ENCODE data around the gene MYO3B. TPM values are rescaled to one million over a fixed set of nuclear protein-coding genes. Genes with fewer than 3 reads are reported as not detected.

Gene MYO3B
- polyA plus RNA-seq, 2 of the 4 experiments (the other 2 are of a cell fraction) = 0.01 TPM; not detected in 1

DNA sequence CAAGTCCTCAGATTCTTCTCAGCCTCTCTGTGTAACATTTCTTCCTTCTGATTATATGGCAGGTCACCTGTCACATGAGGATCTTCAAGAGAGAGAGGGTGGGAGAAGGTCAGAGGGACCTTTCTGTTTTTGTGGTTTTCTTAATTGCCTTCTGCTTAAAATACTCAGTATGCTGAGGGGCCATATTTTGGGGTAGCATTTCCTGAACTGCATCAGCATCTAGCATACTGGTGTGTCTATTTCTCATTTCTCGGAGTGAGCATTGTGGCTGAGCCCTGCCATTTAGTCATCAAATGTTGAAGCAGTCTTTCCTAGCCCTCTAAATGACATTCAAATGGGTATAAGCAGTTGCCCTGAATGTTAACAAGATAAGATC, 162.7 kb downstream of the MYO3B start:
- Histone ChIP-seq H3K27ac (no peak overlapping the region), H3K4me3 (no peak overlapping the region), H3K4me1 (no peaks in the 10 kb centered on the region), H3K9me3 (no peaks in the 10 kb centered on the region), H3K4me2 (no peak overlapping the region)
- ATAC-seq (no peak), DNase-seq (ENCODE audit: low read depth in 1 of 2, low spot score in 1 of 2) (no peak), FAIRE-seq (no peak)
- no peak for TF ChIP-seq JUNB (IDR thresholded peaks at IDR 0.05)
- no peak for TF ChIP-seq EP300 (IDR thresholded peaks at IDR 0.05)
- no peak for TF ChIP-seq HOXB13 (CRISPR knock-in tag; IDR thresholded peaks at IDR 0.05; ENCODE audit: low read depth)
- TF ChIP-seq, protein P1, sequence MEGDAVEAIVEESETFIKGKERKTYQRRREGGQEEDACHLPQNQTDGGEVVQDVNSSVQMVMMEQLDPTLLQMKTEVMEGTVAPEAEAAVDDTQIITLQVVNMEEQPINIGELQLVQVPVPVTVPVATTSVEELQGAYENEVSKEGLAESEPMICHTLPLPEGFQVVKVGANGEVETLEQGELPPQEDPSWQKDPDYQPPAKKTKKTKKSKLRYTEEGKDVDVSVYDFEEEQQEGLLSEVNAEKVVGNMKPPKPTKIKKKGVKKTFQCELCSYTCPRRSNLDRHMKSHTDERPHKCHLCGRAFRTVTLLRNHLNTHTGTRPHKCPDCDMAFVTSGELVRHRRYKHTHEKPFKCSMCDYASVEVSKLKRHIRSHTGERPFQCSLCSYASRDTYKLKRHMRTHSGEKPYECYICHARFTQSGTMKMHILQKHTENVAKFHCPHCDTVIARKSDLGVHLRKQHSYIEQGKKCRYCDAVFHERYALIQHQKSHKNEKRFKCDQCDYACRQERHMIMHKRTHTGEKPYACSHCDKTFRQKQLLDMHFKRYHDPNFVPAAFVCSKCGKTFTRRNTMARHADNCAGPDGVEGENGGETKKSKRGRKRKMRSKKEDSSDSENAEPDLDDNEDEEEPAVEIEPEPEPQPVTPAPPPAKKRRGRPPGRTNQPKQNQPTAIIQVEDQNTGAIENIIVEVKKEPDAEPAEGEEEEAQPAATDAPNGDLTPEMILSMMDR (IDR thresholded peaks at IDR 0.05) = no peak
- no peak for TF ChIP-seq TP53 (CRISPR knock-in tag; IDR thresholded peaks at IDR 0.05)
- TF ChIP-seq FOSL2 (IDR thresholded peaks at IDR 0.05) = no peak
- TF ChIP-seq FOSL2 (CRISPR knock-in tag; IDR thresholded peaks at IDR 0.05) = no peak
- TF ChIP-seq ZSCAN20 (CRISPR knock-in tag; IDR thresholded peaks at IDR 0.05) = no peak
- TF ChIP-seq NPAS2 (CRISPR knock-in tag; IDR thresholded peaks at IDR 0.05; ENCODE audit: borderline replicate concordance) = no peak
- TF ChIP-seq MYC (IDR thresholded peaks at IDR 0.05; ENCODE audit: borderline replicate concordance, low read length) = no peak
- TF ChIP-seq, protein P2, sequence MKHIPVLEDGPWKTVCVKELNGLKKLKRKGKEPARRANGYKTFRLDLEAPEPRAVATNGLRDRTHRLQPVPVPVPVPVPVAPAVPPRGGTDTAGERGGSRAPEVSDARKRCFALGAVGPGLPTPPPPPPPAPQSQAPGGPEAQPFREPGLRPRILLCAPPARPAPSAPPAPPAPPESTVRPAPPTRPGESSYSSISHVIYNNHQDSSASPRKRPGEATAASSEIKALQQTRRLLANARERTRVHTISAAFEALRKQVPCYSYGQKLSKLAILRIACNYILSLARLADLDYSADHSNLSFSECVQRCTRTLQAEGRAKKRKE (CRISPR knock-in tag; IDR thresholded peaks at IDR 0.05; ENCODE audit: low read depth) = no peak
- no peak for TF ChIP-seq RCOR1 (IDR thresholded peaks at IDR 0.05; ENCODE audit: low read depth, low read length)
- TF ChIP-seq, protein P3, sequence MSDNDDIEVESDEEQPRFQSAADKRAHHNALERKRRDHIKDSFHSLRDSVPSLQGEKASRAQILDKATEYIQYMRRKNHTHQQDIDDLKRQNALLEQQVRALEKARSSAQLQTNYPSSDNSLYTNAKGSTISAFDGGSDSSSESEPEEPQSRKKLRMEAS (IDR thresholded peaks at IDR 0.05) = no peak
- no peak for TF ChIP-seq ZC3H11A (IDR thresholded peaks at IDR 0.05)
- no peak for TF ChIP-seq RNF2 (IDR thresholded peaks at IDR 0.05; ENCODE audit: borderline replicate concordance, low read depth)
- TF ChIP-seq MAZ (IDR thresholded peaks at IDR 0.05; ENCODE audit: borderline replicate concordance, low read depth, low read length) = no peak
- TF ChIP-seq KDM5A (IDR thresholded peaks at IDR 0.05) = no peak
- no peak for TF ChIP-seq ESRRA (IDR thresholded peaks at IDR 0.05; ENCODE audit: borderline replicate concordance, low read length)
- no peak for TF ChIP-seq POLR2A (IDR thresholded peaks at IDR 0.05; ENCODE audit: low read length)
- 27% methylated on average over 1 of the region's 1 CpG for WGBS (ENCODE audit: missing lambda C conversion rate)
- POLR2A ChIA-PET = no interaction called here
- CTCF ChIA-PET = interaction anchor here (1.5 to 2.5 kb wide), 2 partner anchors 21 to 105 kb away, joined by 4 to 5 read pairs; no protein-coding TSS in a partner anchor

DNA sequence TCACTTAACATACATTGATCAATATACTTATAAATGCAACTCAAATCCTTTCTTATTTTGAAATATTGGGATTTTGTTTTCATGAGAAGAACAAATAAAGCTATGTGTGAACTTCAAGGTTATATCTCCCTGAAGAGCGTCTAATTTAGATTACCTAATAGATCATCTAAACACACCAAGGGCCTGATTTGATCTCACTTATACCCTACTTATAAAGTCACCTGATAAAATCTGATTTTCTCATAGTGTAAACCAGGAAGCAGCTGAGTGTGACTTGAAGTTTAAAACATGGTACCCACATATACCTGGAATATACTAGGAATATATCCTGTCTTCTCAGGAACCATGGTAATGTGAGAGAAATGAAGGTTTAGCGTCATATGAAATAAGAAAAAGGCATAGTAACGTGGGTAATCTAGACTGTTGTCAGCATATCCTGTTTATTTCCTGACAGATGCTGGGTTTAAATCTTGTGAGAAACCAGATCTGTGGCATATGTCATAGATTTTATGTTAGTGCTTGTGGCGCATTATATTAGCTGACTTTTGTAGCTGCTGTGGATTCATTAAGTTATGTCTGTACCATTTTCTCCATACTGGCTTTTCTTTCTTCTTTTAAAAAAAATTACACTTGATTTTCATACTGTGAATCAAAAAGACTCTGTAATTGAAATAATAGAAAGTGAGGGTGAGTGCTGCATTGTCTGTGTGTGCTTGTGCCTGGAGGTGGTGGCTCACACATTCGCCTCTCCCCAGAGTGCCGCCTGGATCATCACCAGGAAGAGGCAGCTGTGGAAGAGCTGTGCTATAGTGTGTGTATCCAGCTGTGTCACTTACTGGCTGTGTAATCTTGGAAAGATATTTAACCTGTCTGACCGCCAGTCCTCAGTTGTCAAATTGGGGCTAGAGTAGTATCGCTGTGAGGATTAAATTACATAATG, 164.0 kb downstream of the MYO3B start:
- Histone ChIP-seq H3K9me3 (no peaks in the 10 kb centered on the region), H3K4me2 (no peak overlapping the region), H3K27ac (no peak overlapping the region), H3K4me1 (no peaks in the 10 kb centered on the region), H3K4me3 (no peak overlapping the region)
- ATAC-seq (no peak), FAIRE-seq (no peak), DNase-seq (ENCODE audit: low read depth in 1 of 2, low spot score in 1 of 2) (no peak)
- CTCF ChIA-PET = interaction anchor here (0.9 to 2.5 kb wide), 4 partner anchors 13 to 470 kb away, joined by 3 to 5 read pairs (median 4); no protein-coding TSS in a partner anchor
- 44% methylated on average over 8 of the region's 8 CpGs for WGBS (ENCODE audit: missing lambda C conversion rate)
- TF ChIP-seq MAZ (IDR thresholded peaks at IDR 0.05; ENCODE audit: borderline replicate concordance, low read depth, low read length) = no peak
- POLR2A ChIA-PET = no interaction called here

DNA sequence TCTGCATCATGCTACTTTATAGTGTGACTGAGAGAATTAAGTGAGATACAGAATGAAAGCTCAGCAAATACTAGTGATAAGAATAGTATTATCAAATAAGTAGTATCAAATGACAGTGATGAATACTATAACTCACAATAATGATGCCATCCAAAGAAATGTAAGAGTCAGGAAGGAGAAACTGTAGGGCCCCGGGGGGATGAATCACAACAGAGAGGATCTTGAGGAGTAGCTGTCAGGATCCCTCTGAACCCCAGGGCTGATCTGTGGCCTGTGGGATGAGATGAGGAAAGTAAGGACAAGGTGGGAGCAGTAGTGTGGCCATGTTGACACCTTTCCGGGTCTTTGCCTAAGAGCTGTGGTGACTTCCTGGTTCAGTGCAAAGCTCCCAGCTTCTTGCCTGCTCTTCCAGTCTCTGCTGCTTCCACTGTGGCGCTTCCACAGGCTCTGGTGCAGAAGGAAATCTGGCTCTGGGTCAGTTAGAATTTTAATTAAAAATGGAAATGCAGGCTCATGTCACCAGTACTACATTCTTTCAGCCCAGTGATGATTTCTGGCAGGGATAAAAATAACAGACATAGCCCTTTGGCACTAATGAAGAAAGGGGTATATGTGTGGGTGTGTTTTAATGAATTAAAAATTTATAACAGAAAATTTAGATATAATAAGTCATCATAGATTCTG, 166.9 kb downstream of the MYO3B start:
- FAIRE-seq = no peak
- Histone ChIP-seq H3K4me2 (no peak overlapping the region), H3K4me1 (no peaks in the 10 kb centered on the region), H3K4me3 (no peak overlapping the region), H3K27ac (no peak overlapping the region), H3K9me3 (no peaks in the 10 kb centered on the region)
- ChIA-PET CTCF (interaction anchor here (0.8 to 1.9 kb wide), 9 partner anchors 11 to 468 kb away, joined by 3 to 8 read pairs (median 3); no protein-coding TSS in a partner anchor), POLR2A (no interaction called here)
- ATAC-seq = no peak
- DNase-seq (ENCODE audit: low read depth in 1 of 2, low spot score in 1 of 2) = no peak
- no peak for TF ChIP-seq EHMT2 (IDR thresholded peaks at IDR 0.05; ENCODE audit: low read depth)
- TF ChIP-seq, protein P4, sequence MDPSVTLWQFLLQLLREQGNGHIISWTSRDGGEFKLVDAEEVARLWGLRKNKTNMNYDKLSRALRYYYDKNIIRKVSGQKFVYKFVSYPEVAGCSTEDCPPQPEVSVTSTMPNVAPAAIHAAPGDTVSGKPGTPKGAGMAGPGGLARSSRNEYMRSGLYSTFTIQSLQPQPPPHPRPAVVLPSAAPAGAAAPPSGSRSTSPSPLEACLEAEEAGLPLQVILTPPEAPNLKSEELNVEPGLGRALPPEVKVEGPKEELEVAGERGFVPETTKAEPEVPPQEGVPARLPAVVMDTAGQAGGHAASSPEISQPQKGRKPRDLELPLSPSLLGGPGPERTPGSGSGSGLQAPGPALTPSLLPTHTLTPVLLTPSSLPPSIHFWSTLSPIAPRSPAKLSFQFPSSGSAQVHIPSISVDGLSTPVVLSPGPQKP (IDR thresholded peaks at IDR 0.05; ENCODE audit: low read depth, low read length) = no peak
- peak; percentile 22 for TF ChIP-seq MAFK (IDR thresholded peaks at IDR 0.05; ENCODE audit: partially characterized antibody)
- WGBS (ENCODE audit: missing lambda C conversion rate) = 54% methylated on average over 3 of the region's 3 CpGs
